Left cardiac atrium (tissue), 4 donors: ENCODE measurements around the gene HYCC1. TPM values are rescaled to one million over a fixed set of nuclear protein-coding genes. Genes with fewer than 3 reads are reported as not detected.
"Not testable (repeated sequence)": the region's sequence is repeated elsewhere in the genome, so short reads cannot be mapped to it uniquely, and the experiment has no call there.

ENCODE experiments used
- ATAC-seq, 2 donors: fragments of 200-7000 bp; cut with Tn5 transposase; one replicate each; pipeline ENCODE4 v1.9.1; 2020; ENCODE audit warnings: mild to moderate bottlenecking in 2 of 2, moderate library complexity in 2 of 2
- DNase-seq: peaks from one replicate; pipeline ENCODE4 v3.0.0-alpha.2; 2020
- intact Hi-C, 2 donors: fragments of 100-400 bp; cut with DNase I; formaldehyde crosslinking; loops; one replicate each; pipeline versions ENCODE4 v1.14.1 to v1.15.1; 2022 to 2023
- total RNA-seq, 2 donors: library from RNA; stranded (reverse); fragmentation: NEBNext Ultra II Directional; extraction: Animal tissue kit (Norgen Biotek cat#: 25700); gene quantifications; one replicate each; pipeline ENCODE4 v1.2.1, GENCODE V29; 2021
- donor health status: DM: no; HTN: yes; CAD: no.
- donor health status: DM: no; HTN: yes; CAD: no; lungs with severe emphysema.
- donor health status: DM: yes; HTN: yes; CAD: no.
- donor health status: Dilated cardiomyopathy.

Gene HYCC1
- total RNA-seq, 2 donors from 2014 or later, result 36.6 to 37.1 TPM

DNA sequence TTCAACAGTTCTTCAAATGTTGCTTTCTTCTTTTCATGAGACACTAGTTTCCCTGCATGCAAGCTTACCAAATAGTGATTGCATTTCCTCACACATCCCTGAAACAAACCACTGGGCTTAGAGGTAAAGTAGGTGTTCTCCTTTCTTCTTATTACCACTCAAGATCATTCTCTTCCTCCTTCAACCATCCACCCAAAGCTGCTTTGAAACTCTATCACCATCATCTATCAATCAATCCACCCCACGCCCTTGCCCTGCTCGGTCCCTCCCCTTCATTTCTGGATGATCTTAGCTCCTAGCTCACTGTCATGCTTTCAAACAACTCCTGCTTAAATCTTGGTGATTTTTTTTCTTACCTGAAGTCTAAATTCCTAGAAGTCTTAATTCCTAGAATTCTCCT lies 18.9 kb downstream of the HYCC1 start:
- intact Hi-C loops, result no loop called here
- ATAC-seq (no peak), DNase-seq (no peak)

DNA sequence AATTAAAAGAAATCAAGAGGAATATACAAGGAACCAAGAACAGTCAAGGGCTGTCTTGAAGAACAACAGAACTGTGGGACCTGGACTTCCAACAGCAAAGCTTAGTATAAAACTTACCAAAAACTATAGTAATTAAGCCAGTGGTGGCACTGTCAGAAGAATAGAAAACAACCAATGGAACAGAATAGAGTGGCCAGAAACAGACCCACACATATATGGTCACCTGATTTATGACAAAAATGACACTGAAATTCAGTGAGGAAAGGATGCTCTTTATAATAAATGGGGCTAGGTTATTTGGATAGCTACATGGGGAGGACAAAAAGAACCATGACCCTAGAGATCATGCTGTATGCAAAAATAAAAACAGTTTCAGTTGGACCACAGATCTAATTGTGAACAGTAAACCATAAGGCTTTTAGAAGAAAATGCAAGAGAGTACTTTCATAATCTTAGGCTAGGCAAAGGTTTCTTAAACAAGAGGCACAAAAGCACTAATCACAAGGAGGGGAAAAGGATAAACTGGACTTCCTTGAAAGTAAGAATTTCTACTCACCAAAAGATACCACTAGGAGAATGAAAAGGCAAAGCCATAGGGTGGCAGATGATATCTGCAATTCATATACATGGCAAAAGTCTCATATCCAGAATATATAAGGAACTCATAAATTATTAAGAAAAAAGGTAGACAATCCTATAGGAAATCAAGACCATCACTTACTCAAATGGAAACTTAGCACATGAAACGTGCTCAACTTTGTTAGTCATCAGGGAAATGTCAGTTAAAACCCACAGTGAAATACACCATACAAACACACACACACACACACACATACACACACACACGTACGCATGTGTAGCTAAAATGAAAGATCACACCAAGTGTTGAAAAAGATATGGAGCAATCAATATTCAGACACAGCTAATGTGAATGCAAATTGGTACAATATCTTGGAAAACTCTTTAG lies 20.8 kb downstream of the HYCC1 start:
- DNase-seq (no peak), ATAC-seq (no peak)
- intact Hi-C loops, result no loop called here

GRCh38 chr7:22990588-22990949 lies 23.4 kb downstream of the HYCC1 start:
- no peak for ATAC-seq
- intact Hi-C loops, result no loop called here
- DNase-seq, result no peak

DNA sequence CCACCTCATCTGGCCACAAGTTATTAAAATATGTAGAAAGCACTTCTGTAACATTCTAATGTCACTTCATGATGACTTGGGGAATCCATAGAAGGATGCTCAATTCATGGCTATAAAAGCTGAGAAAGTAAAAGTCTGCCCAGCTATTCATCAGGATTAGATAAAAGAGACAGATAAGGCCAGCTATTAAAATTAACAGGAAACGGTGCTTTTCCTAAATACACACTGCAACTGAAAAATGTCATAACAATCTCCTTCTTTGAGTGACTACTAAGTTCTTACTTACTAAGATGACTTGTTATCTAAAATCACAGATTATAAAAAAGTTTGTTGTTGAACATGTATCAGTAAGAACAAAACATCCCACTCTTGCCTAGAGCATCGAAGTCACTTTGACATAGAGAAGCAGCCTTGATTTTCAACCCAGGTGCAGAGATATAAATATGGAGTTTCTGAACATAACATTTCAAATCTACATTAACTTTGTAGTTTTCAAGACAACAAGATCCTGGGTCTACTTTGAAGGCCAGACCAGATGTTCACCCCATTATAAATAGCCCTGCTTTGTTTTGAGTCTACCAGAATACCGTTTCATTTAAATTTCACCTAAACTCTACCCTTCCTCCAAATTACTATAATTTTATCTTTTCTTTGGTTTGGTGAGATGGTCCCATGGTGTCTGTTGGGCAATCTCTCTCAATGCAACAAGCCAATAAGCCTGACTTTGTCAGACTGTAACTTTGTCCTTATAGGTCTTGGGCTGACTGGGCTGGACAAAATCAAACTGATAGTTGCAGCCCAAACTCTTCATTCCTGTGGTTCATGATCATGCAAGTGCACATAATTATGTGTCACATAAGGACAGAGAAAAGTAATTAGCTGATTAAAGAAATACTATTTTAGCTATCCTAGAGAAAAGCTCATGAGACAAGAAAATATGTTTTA lies 24.0 kb downstream of the HYCC1 start:
- intact Hi-C loops, result no loop called here
- DNase-seq, result no peak
- ATAC-seq, result no peak

DNA sequence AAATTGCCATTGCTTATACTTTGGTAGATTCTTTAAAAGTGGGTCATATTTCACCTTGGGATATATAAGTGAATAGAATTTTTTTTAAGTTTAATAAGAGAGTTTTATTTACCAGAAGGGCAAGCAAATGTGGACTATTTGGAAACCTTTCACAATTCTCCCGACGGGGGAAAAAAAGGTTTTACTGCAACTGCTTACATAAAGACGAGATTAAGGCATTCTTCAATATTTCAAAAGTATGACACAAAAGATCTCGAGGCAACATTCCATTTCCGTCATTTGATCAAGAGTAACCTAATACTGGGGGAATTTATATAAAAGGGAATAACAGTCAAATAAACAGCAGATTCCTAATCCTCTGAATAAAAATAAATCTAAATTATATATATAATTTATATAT lies 28.5 kb downstream of the HYCC1 start:
- ATAC-seq (no peak), DNase-seq (no peak)
- intact Hi-C loops, result no loop called here

- DNase-seq (no peak), ATAC-seq (no peak)
- intact Hi-C loops, result no loop called here
Measured at GRCh38 chr7:22983257-22983855, 30.6 kb downstream of the HYCC1 start.

DNA sequence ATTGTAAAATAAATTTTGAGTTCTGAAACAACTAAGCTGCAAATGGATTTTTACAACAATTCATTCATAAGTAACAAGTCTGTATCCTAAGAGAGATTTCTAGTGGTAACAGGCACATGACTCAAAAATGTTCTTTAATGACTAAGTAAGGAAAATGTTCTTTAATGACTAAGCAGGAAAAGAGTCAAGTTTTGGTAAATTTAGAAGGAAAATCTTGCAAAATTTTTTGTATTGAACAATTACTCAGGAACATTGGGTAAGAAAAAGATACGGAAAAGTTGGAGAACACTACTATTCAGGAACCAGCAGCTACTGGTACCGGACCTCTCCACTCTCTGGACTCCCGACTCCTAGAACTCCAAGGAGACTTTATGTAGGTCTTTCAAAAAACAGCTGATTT lies 33.5 kb downstream of the HYCC1 start:
- ATAC-seq (peak in 1 of 2 donors; percentile 64), DNase-seq (no peak)
- intact Hi-C loops, result no loop called here

- no peak for ATAC-seq
- DNase-seq, result no peak
- intact Hi-C loops, result no loop called here
Measured at GRCh38 chr7:22979861-22980260, 34.1 kb downstream of the HYCC1 start.

DNA sequence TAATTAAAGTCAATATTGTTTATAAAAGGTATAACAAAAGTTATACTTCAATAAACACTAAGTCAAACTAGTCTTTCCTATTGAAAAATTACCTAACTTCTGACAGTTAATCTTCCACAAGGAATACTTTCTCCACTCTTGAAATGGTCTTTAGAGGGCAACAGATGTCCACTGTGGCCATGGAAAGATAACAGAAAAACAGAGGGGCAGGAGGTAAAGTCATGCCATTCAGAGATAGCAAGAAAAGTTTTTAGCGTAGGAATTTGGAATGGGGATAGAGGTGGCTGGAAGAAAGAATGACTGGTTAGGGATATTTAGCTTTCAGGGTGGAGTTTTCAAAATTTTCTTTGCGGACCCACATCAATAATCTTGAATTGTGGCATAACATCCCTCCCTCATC lies 34.7 kb downstream of the HYCC1 start:
- ATAC-seq (no peak), DNase-seq (no peak)
- intact Hi-C loops, result no loop called here

DNA sequence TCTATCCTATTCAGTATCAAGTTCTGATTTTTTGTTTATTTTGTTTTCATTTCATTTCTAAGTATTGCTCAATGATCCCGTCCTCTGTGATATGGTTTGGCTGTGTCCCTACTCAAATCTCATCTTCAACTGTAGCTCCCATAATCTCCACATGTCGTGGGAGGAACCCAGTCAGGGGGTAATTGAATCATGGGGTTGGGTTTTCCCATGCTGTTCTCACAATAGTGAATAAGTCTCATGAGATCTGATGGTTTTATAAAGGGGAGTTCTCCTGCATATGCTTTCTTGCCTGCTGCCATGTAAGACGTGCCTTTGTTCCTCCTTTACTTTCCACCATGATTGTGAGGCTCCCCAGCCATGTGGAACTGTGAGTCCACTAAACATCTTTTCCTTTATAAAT lies 39.3 kb downstream of the HYCC1 start:
- DNase-seq, ATAC-seq, intact Hi-C loops: not testable (repeated sequence)

DNA sequence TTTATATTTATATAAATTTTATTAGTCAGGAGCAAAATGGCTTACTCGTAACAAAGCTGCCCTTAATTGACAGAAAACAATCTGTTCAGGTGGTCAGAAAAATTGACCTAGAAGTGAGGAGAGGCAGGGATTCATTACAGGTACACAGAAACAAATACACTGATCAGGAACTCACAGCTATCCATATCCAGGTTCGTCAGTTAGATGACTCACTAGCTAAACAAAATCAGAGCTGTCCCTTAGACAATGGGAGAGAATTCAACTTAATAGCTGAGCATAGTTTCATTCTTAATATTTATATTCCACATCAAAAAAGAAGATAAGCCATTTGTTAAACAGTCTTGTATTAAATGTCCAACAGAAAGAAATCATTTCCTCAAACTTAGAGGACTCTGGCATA lies 41.7 kb downstream of the HYCC1 start:
- intact Hi-C loops, result no loop called here

DNA sequence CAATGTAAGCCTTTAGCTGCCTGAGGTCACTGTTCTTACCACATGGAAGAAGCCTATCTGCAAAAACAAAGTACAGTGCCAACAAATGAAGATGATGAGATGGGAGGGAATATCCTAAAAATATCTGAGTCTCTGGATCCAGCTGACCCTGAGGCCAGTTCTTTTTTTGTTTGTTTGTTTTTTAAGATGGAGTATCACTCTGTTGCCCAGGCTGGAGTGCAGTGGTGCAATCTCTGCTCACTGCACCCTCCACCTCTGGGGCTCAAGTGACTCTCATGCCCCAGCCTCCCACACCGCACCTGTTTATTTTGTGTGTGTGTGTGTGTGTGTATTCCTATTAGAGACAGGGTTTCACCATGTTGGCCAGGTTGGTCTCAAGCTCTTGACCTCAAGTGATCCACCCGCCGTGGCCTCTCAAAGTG lies 44.9 kb downstream of the HYCC1 start:
- no peak for ATAC-seq
- no peak for DNase-seq
- intact Hi-C loops, result loop anchor here in 1 of 2 donors (10.0 kb wide), 1 partner anchor 86 kb away; no protein-coding TSS in a partner anchor

More for the DNA sequence above, 41.7 kb downstream of the HYCC1 start:
- no peak for ATAC-seq
- no peak for DNase-seq

Other genes starting within 250 kb of the HYCC1 start
- gene TOMM7, start 191.3 kb downstream of the HYCC1 start, total RNA-seq, result 100 to 1,000 TPM; 365 to 444 TPM
- gene KLHL7, start 91.7 kb upstream of the HYCC1 start, total RNA-seq, result 10 to 100 TPM; 68.3 to 81.6 TPM
- gene NUP42, start 167.9 kb upstream of the HYCC1 start, total RNA-seq, result 10 to 100 TPM; 21.8 to 23.3 TPM
- 100 to 1,000 TPM; 109 to 134 TPM for gene GPNMB, start 232.6 kb upstream of the HYCC1 start, total RNA-seq